Endothelial cell of umbilical vein (primary cell): ENCODE data around the gene COMT. TPM values are rescaled to one million over a fixed set of nuclear protein-coding genes. Genes with fewer than 3 reads are reported as not detected.

Experiments used
- BruUV-seq: library from RNA; stranded (reverse); fragments of 400-500 nt; replicated peaks from 2 replicates; lab custom pipeline; 2021; lab: Mats Ljungman, UMichigan
- CTCF ChIA-PET: fragments of 300-600, 350-600 bp; sonication (Branson Sonifier 250); formaldehyde crosslinking; loops from one replicate; lab custom pipeline; 2021; ENCODE audit warnings: antibody characterized with exemption, inconsistent platforms; lab: Charles Lee
- POLR2A ChIA-PET: fragments of 300-600, 350-600 bp; sonication (Branson Sonifier 250); formaldehyde crosslinking; loops from one replicate; lab custom pipeline; 2021; ENCODE audit warnings: antibody characterized with exemption, inconsistent platforms; lab: Charles Lee
- DNase-seq: peaks from one replicate; pipeline ENCODE4 v3.0.0-alpha.2; 2011; ENCODE audit warnings: low read depth, low spot score
- FAIRE-seq: peaks from 2 replicates; lab custom pipeline; 2011; peaks lifted over from hg19 to GRCh38; lab: Jason Lieb, UNC
- H2AFZ ChIP-seq: 2 replicates; pipeline ENCODE4 v1.6.0; 2012; ENCODE audit warnings: low read depth, low read length, control low read depth, inconsistent platforms
- H3K27ac ChIP-seq: 2 replicates; pipeline ENCODE4 v1.5.1; 2011; ENCODE audit warnings: low read depth, mild to moderate bottlenecking, control low read depth, low read length, moderate library complexity; ENCODE audit not compliant: insufficient read depth
- H3K27me3 ChIP-seq, 2 experiments: 2 replicates each; pipeline versions ENCODE4 v1.6.0 to v1.6.1; 2011; ENCODE audit warnings: low read length in 2 of 2, mixed read lengths in 1 of 2; ENCODE audit not compliant: control insufficient read depth in 2 of 2, insufficient read depth in 2 of 2
- H3K36me3 ChIP-seq, 2 experiments: 2 replicates in 1 of 2; 3 replicates in 1 of 2; pipeline ENCODE4 v1.5.1; 2011; ENCODE audit warnings: low read length in 2 of 2, mild to moderate bottlenecking in 1 of 2, moderate library complexity in 1 of 2; ENCODE audit not compliant: control insufficient read depth in 2 of 2, insufficient read depth in 2 of 2; ENCODE audit errors: extremely low read depth in 1 of 2
- H3K4me1 ChIP-seq: 3 replicates; pipeline ENCODE4 v1.5.1; 2011; ENCODE audit warnings: mild to moderate bottlenecking, low read length; ENCODE audit not compliant: control insufficient read depth, insufficient read depth; ENCODE audit errors: extremely low read depth
- H3K4me2 ChIP-seq: 2 replicates; pipeline ENCODE4 v1.6.1; 2011; ENCODE audit warnings: low read length, control low read depth, mixed read lengths; ENCODE audit not compliant: insufficient read depth
- H3K4me3 ChIP-seq, 3 experiments: fragments of 200-600 bp in 1 of 3; sonication (generic), shearing (Covaris generic) in 1 of 3; replicated peaks in 1 of 3; 2 replicates each; pipeline ENCODE4 v1.5.1; 2011 to 2016; ENCODE audit warnings: control low read depth in 3 of 3, low read length in 3 of 3, mild to moderate bottlenecking in 2 of 3, inconsistent platforms in 1 of 3, low read depth in 1 of 3, moderate library complexity in 1 of 3; ENCODE audit not compliant: insufficient read depth in 1 of 3
- H3K79me2 ChIP-seq: 2 replicates; pipeline ENCODE4 v1.6.0; 2012; ENCODE audit warnings: low read length, inconsistent platforms; ENCODE audit not compliant: control insufficient read depth, insufficient read depth
- H3K9ac ChIP-seq: replicated peaks from 2 replicates; pipeline ENCODE3; 2011; ENCODE audit warnings: low read length, control low read depth; ENCODE audit not compliant: insufficient read depth; ENCODE audit errors: extremely low read depth
- H3K9me1 ChIP-seq: replicated peaks from 3 replicates; pipeline ENCODE4 v1.6.0; 2011; ENCODE audit warnings: mild to moderate bottlenecking, low read length; ENCODE audit not compliant: control insufficient read depth, insufficient read depth; ENCODE audit errors: extremely low read depth
- H3K9me3 ChIP-seq: replicated peaks from 2 replicates; pipeline ENCODE4 v1.5.1; 2012; ENCODE audit warnings: low read length, inconsistent platforms; ENCODE audit not compliant: control insufficient read depth, insufficient read depth
- H4K20me1 ChIP-seq: replicated peaks from 2 replicates; pipeline ENCODE3; 2011; ENCODE audit warnings: mild to moderate bottlenecking, low read length; ENCODE audit not compliant: control insufficient read depth, insufficient read depth; ENCODE audit errors: extremely low read depth
- EZH2 ChIP-seq: IDR thresholded peaks from 2 replicates; pipeline ENCODE4 v1.6.1; 2012; ENCODE audit warnings: borderline replicate concordance, low read depth, mild to moderate bottlenecking, moderate library complexity, low read length, inconsistent platforms; ENCODE audit not compliant: severe bottlenecking
- FOS ChIP-seq: IDR thresholded peaks from 2 replicates; pipeline ENCODE4 v1.6.1; 2011; ENCODE audit warnings: mild to moderate bottlenecking, low read length, moderate library complexity, borderline replicate concordance; ENCODE audit not compliant: insufficient read depth
- GATA2 ChIP-seq: IDR thresholded peaks from 2 replicates; pipeline ENCODE4 v1.7.0; 2011; ENCODE audit warnings: low read depth, mild to moderate bottlenecking, moderate library complexity, mixed read lengths, low read length; ENCODE audit not compliant: insufficient read length, insufficient read depth
- JUN ChIP-seq: IDR thresholded peaks from 2 replicates; pipeline ENCODE4 v1.6.1; 2011; ENCODE audit warnings: borderline replicate concordance, low read depth; ENCODE audit not compliant: insufficient read length, insufficient read depth
- MYC ChIP-seq: IDR thresholded peaks from one replicate; pipeline ENCODE4 v1.6.1; 2011; ENCODE audit warnings: mild to moderate bottlenecking, low read depth, low read length
- POLR2A ChIP-seq: IDR thresholded peaks from 2 replicates; pipeline ENCODE4 v1.6.1; 2012; ENCODE audit warnings: low read depth, mild to moderate bottlenecking, control low read depth, low read length
- POLR2AphosphoS5 ChIP-seq: IDR thresholded peaks from 2 replicates; pipeline ENCODE4 v1.6.1; 2012; ENCODE audit warnings: low read depth, mild to moderate bottlenecking, control low read depth, low read length, moderate library complexity; ENCODE audit not compliant: insufficient read depth
- dilution Hi-C: fragments of 300-500 bp; cut with MboI; formaldehyde crosslinking; loops from one replicate; pipeline ENCODE4 v1.15.0; 2019; ENCODE audit warnings: low sequenced_read_pairs; ENCODE audit not compliant: extremely low pct_ligation_motif_present
- intact Hi-C: fragments of 100-400 bp; cut with micrococcal nuclease; formaldehyde crosslinking; loops from one replicate; pipeline ENCODE4 v1.10.0; 2022
- polyA plus RNA-seq, 4 experiments: library from polyadenylated mRNA; depleted of rRNA in 3 of 4; stranded (reverse) in 3 of 4; unstranded in 1 of 4; fragments of >200 nt; gene quantifications; 2 replicates each; pipeline versions ENCODE4 v1.2.1 to v1.2.3, GENCODE V29; 2011 to 2012; ENCODE audit warnings: missing spikeins in 1 of 4
- total RNA-seq: library from RNA; stranded (reverse); gene quantifications from 2 replicates; pipeline ENCODE4 v1.2.3, GENCODE V29; 2021
- TF ChIP-seq, protein P1 (sequence below), 2 donors: IDR thresholded peaks; 1 replicate in 1 of 2; 2 replicates in 1 of 2; pipeline ENCODE4 v1.5.1; 2011; ENCODE audit warnings: low read length in 2 of 2, mild to moderate bottlenecking in 2 of 2, moderate library complexity in 2 of 2, control low read depth in 1 of 2, inconsistent platforms in 1 of 2, low read depth in 1 of 2; ENCODE audit not compliant: insufficient read depth in 1 of 2; ENCODE audit errors: extremely low read depth in 1 of 2
- TF ChIP-seq, protein P2 (sequence below): IDR thresholded peaks from 2 replicates; pipeline ENCODE4 v1.6.1; 2011; ENCODE audit not compliant: insufficient read depth, insufficient read length

Gene COMT
- total and polyA plus RNA-seq, 2 donors (not counting 3 experiments of a cell fraction or from before 2014, with no cell fraction given): 221 to 537 TPM

DNA sequence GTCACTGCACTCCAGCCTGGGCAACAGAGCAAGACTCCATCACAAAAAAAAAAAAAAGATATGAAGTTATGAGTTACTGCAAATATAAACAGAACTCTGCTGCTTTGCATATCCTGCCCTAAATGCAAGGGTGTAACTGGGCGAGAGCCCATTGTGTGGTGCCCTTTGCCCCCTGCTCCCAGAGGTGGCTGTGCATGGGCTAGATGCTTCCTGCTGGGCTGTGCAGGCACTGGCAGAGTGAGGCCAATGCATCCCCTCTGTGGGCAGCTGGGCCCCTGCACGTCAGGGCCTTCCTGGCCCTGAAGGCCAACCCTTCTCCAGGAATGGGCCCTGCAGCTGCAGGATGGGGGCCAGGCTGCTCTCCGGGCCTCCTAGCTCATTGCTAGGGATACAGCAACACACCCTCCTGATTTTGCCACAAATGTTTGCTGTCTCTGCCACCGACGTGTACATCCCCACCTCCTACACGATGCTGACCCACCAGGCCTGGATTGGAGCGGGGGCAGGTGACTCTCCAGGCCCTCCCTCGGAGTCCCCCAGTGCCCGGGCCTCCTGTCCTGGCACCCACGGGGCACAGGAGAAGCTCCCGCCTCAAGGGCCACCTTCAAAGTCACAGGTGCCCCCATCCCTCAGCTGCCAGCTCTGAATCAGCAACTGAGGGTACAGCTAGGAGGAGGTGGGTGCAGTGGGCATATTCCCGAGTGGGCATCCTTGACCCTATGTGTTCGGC is 40.7 kb upstream of the COMT start:
- no peak for FAIRE-seq
- no peak overlapping the region for H3K9ac ChIP-seq

DNA sequence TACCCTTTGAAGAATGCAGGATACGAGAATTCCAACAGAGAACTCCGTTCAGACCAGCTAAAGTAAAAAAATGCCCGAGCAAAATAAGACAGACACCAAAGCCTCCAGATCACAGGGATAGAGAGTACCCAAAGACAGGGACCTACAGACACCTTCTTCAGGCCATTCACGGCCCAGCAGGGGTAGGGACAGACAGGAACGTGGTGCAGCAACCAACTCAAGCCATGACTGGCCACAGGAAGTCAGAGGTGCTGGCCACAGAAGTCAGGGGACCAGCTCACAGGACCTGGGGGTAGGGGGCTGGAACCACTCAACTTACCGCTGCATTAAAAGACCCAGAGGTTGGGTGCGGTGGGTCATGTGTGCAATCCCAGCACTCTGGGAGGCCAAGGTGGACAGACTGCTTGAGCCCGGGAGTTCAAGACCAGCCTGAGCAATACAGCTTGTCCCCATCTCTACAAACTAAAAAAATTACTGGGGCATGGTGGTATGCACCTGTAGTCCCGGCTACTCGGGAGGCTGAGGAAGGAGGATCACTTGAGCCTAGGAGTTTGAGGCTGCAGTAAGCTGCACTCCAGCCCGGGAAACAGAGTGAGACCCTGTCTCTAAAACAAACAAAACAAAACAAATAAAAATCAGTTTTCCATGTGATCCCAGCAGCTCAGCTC is 39.9 kb upstream of the COMT start:
- H4K20me1 ChIP-seq: no peaks in the 10 kb centered on the region
- no peaks in the 10 kb centered on the region for H3K9me3 ChIP-seq
- dilution Hi-C loops (no loop called here), intact Hi-C loops (no loop called here)
- H3K4me1 ChIP-seq: no peaks in the 10 kb centered on the region
- peaks cover 0 to 6% of the 10 kb centered on the region in 2 experiments for H3K36me3 ChIP-seq
- no peak overlapping the region for H3K9ac ChIP-seq
- no peak overlapping the region for H3K4me2 ChIP-seq
- no peak for TF ChIP-seq POLR2AphosphoS5
- TF ChIP-seq JUN: no peak
- no peak for TF ChIP-seq GATA2
- no peak for TF ChIP-seq FOS
- no peak for TF ChIP-seq MYC
- TF ChIP-seq EZH2: no peak
- no peak for TF ChIP-seq POLR2A
- TF ChIP-seq, protein P1, sequence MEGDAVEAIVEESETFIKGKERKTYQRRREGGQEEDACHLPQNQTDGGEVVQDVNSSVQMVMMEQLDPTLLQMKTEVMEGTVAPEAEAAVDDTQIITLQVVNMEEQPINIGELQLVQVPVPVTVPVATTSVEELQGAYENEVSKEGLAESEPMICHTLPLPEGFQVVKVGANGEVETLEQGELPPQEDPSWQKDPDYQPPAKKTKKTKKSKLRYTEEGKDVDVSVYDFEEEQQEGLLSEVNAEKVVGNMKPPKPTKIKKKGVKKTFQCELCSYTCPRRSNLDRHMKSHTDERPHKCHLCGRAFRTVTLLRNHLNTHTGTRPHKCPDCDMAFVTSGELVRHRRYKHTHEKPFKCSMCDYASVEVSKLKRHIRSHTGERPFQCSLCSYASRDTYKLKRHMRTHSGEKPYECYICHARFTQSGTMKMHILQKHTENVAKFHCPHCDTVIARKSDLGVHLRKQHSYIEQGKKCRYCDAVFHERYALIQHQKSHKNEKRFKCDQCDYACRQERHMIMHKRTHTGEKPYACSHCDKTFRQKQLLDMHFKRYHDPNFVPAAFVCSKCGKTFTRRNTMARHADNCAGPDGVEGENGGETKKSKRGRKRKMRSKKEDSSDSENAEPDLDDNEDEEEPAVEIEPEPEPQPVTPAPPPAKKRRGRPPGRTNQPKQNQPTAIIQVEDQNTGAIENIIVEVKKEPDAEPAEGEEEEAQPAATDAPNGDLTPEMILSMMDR (IDR thresholded peaks at IDR 0.05; ENCODE audit: extremely low read depth in 1 of 2, insufficient read depth in 1 of 2, low read depth in 1 of 2, low read length in 2 of 2): no peak
- TF ChIP-seq, protein P2, sequence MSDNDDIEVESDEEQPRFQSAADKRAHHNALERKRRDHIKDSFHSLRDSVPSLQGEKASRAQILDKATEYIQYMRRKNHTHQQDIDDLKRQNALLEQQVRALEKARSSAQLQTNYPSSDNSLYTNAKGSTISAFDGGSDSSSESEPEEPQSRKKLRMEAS: no peak
- no TSS peak for BruUV-seq
- H3K27ac ChIP-seq: no peak overlapping the region
- ChIA-PET CTCF (interaction anchor here (1.6 to 6.5 kb wide), 3 partner anchors 9 to 171 kb away, joined by 6 to 51 read pairs (median 13); no protein-coding TSS in a partner anchor), POLR2A (no interaction called here)
- no peaks in the 10 kb centered on the region for H3K9me1 ChIP-seq
- DNase-seq (no peak), FAIRE-seq (no peak)
- no peaks in the 10 kb centered on the region for H3K79me2 ChIP-seq
- no peaks in the 10 kb centered on the region for H3K27me3 ChIP-seq
- no peak overlapping the region for H3K4me3 ChIP-seq
- H2AFZ ChIP-seq: no peak overlapping the region

More for the DNA sequence above, 40.7 kb upstream of the COMT start:
- Histone ChIP-seq H3K27ac (no peak overlapping the region), H3K4me1 (no peaks in the 10 kb centered on the region), H3K27me3 (no peaks in the 10 kb centered on the region), H4K20me1 (no peaks in the 10 kb centered on the region), H2AFZ (no peak overlapping the region), H3K4me2 (no peak overlapping the region), H3K4me3 (no peak overlapping the region), H3K9me3 (no peaks in the 10 kb centered on the region), H3K9me1 (no peaks in the 10 kb centered on the region), H3K79me2 (no peaks in the 10 kb centered on the region), H3K36me3 (peaks cover 0 to 6% of the 10 kb centered on the region in 2 experiments)
- ChIA-PET CTCF (interaction anchor here (1.2 to 6.5 kb wide), 3 partner anchors 10 to 170 kb away, joined by 3 to 51 read pairs (median 13); no protein-coding TSS in a partner anchor), POLR2A (no interaction called here)
- intact Hi-C loops: no loop called here
- BruUV-seq: no TSS peak
- TF ChIP-seq JUN (no peak), EZH2 (no peak)
- dilution Hi-C loops: no loop called here
- DNase-seq: no peak
